ENCODE data around the gene CEP104.

GRCh38 chr1:3799976-3800685 is 56.9 kb downstream of the CEP104 start:
- TF ChIP-seq CTCF (IDR thresholded peaks at IDR 0.05) (no peak), POLR2A (IDR thresholded peaks at IDR 0.05) (no peak)

All from suprapubic skin (tissue), 3 donors.